Measurements from ENCODE around the gene FUBP3. TPM values are rescaled to one million over a fixed set of nuclear protein-coding genes. Genes with fewer than 3 reads are reported as not detected.
"Not testable (repeated sequence)": the region's sequence is repeated elsewhere in the genome, so short reads cannot be mapped to it uniquely, and the experiment has no call there.

FUBP3 gene
- total RNA-seq, 1 donor from 2014 or later, result 52.3 TPM

- intact Hi-C loops (cut with micrococcal nuclease), result no loop called here
These were observed 101.7 kb downstream of the FUBP3 start for GRCh38 chr9:130680836-130681768.

GRCh38 chr9:130681769-130682420, 102.5 kb downstream of the FUBP3 start:
- intact Hi-C loops (cut with micrococcal nuclease), result loop anchor here (1.0 kb wide), 2 partner anchors 11 to 221 kb away; partner anchors contain the start of gene EXOSC2

- intact Hi-C loops (cut with micrococcal nuclease), result loop anchor here (1.0 kb wide), 2 partner anchors 11 to 221 kb away; partner anchors contain the start of gene EXOSC2
These were observed 103.2 kb downstream of the FUBP3 start for GRCh38 chr9:130682421-130683121.

- intact Hi-C loops (cut with micrococcal nuclease), result no loop called here
These were observed 105.7 kb downstream of the FUBP3 start for GRCh38 chr9:130685104-130685503.

DNA sequence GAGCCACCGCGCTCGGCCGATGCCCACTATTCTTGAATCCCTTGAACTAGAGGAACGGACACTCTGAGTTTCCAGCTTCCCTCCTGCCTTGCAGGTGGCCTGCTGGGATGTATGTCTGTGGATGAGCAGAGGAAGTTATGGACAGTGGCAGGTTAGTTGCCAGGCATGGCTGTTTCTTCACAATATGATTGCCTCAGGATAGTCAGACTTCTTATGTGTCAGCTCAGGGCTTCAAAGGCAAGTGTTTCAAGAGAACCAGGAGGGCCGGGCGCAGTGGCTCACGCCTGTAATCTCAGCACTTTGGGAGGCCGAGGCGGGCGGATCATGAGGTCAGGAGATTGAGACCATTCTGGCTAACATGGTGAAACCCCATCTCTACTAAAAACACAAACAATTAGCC, 106.6 kb downstream of the FUBP3 start:
- intact Hi-C loops (cut with micrococcal nuclease), result not testable (repeated sequence)

DNA sequence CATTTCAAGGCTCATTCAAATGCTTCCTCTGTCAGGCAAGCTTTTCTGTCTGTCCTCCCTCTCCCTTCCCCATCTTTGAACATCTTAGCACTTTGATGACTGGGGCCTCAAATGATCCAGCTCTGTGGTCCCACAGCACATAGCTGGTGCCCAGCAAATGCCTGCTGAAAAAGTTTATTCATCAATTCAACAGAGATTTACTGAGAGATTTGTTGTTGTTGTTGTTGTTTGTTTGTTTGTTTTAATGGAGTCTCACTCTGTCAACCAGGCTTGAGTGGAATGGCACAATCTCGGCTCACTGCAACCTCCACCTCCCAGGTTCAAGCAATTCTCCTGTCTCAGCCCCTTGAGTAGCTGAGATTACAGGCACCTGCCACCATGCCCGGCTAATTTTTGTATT, 108.2 kb downstream of the FUBP3 start:
- intact Hi-C loops (cut with micrococcal nuclease), result no loop called here

Other genes starting within 250 kb of the FUBP3 start
- 3.2 and 8.0 TPM in 2 replicates for gene ASS1, start 134.6 kb upstream of the FUBP3 start, total RNA-seq
- gene PRDM12, start 85.0 kb downstream of the FUBP3 start, total RNA-seq, result not detected in 2 replicates
- 60.4 and 61.4 TPM in 2 replicates for gene EXOSC2, start 114.2 kb downstream of the FUBP3 start, total RNA-seq

Data from T-helper 1 cell treated with Interleukin-12 subunit alpha and Interleukin-12 subunit beta and Interleukin-4 antibody, amounts not matched to agents 30 ng/mL and 1 ng/mL, for 36 hours (primary cell).